Activated naive CD8-positive, alpha-beta T cell treated with anti-CD3 and anti-CD28 coated beads, Interleukin-2, amount 50 U/mL, for 24 hours (primary cell): ENCODE measurements around the gene SRI.
"Not testable (repeated sequence)": the region's sequence is repeated elsewhere in the genome, so short reads cannot be mapped to it uniquely, and the experiment has no call there.

Experiments
- ATAC-seq: fragments of 150-1000 bp; cut with Tn5 transposase; one replicate; pipeline ENCODE4 v1.10.0; 2021
- DNase-seq: peaks from one replicate; pipeline ENCODE4 v3.0.0; 2021
- H3K27ac Mint-ChIP-seq: one replicate; pipeline ENCODE4 v1.8.0; 2021; ENCODE audit warnings: mild to moderate bottlenecking, mixed read lengths
- H3K27me3 Mint-ChIP-seq: one replicate; pipeline ENCODE4 v1.8.0; 2021; ENCODE audit warnings: mixed read lengths
- H3K36me3 Mint-ChIP-seq: one replicate; pipeline ENCODE4 v1.8.0; 2021; ENCODE audit warnings: low read depth, mixed read lengths
- H3K4me1 Mint-ChIP-seq: one replicate; pipeline ENCODE4 v1.8.0; 2021; ENCODE audit warnings: mixed read lengths
- H3K4me3 Mint-ChIP-seq: one replicate; pipeline ENCODE4 v1.8.0; 2021; ENCODE audit warnings: mild to moderate bottlenecking, moderate library complexity, mixed read lengths
- H3K9me3 Mint-ChIP-seq: one replicate; pipeline ENCODE4 v1.8.0; 2021; ENCODE audit warnings: mixed read lengths

Gene SRI

DNA sequence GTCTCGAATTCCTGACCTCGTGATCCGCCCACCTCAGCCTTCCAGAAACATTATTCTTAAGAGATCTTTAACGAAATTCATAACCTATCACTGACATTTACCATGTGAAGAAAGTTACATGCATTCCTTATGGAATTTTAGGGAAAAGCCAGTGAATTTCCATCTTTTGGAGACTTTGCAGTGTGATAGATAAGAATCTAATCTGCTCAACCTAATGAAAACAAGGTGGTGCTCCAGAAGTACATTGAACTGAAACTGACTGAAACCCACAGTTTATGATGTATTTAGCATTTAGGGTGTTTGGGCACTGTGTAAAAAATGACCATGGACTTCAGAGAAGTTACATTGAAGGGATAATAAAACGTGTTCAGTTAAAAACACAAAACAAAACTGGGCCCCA, 43.6 kb downstream of the SRI start:
- Mint-ChIP-seq H3K36me3 (no peaks in the 10 kb centered on the region), H3K27me3 (no peaks in the 10 kb centered on the region), H3K9me3 (no peaks in the 10 kb centered on the region), H3K4me1 (no peaks in the 10 kb centered on the region), H3K4me3 (no peak overlapping the region), H3K27ac (no peak overlapping the region)
- no peak for DNase-seq
- no peak for ATAC-seq

DNA sequence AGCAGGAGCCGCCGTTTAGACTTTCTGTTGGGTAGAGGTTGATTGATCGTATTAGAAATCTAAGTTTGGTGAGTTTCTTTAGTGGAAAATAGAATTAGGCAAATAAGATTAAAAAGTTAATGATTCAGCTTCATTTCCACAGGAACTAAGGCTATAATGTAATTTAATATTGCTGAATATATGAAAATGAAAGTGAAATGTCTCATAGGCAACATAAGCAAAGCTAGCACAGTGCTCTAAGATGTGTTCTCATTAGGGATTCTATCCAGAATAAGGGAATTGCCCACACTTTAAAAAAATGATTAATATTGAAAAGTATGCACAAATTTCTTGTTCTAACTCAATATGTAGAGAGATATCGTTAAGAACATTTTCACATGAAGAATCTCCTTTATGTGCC, 47.0 kb downstream of the SRI start:
- ATAC-seq, result no peak
- Mint-ChIP-seq H3K27ac (no peak overlapping the region), H3K36me3 (no peaks in the 10 kb centered on the region), H3K27me3 (no peaks in the 10 kb centered on the region), H3K9me3 (no peaks in the 10 kb centered on the region), H3K4me1 (no peaks in the 10 kb centered on the region), H3K4me3 (no peak overlapping the region)
- DNase-seq, result no peak

DNA sequence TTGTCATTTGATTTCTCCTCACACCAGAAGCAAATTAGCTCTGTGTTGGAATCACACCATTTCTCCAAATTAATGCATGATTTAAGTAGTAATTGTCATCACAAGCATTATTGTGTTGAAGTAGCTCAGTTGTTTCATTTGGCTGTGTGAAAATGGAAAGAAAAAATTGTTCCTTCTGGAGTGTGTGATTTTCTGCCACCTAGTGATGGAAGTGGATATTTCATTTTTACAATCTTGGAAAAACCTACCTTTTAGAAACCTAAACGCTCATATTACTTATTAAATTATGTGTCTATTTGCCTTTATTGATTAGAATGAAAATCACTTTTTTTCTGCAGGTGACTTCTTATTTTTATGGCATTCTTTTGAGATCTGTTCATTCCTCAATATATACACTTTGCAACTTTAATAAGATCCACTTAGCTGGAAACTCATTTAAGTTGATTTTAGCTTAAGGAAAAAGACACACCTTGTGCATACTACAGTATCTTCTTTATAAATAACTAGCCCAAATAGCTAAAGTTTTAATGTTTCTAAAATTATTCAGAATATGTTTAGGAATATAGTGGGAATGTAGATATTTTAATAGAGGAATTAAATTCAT, 50.0 kb downstream of the SRI start:
- ATAC-seq (no peak), DNase-seq (no peak)
- H3K9me3 Mint-ChIP-seq, result no peaks in the 10 kb centered on the region
- no peak overlapping the region for H3K27ac Mint-ChIP-seq
- H3K4me1 Mint-ChIP-seq, result no peaks in the 10 kb centered on the region
- H3K36me3 Mint-ChIP-seq, result no peaks in the 10 kb centered on the region
- H3K27me3 Mint-ChIP-seq, result no peaks in the 10 kb centered on the region
- H3K4me3 Mint-ChIP-seq, result no peak overlapping the region

DNA sequence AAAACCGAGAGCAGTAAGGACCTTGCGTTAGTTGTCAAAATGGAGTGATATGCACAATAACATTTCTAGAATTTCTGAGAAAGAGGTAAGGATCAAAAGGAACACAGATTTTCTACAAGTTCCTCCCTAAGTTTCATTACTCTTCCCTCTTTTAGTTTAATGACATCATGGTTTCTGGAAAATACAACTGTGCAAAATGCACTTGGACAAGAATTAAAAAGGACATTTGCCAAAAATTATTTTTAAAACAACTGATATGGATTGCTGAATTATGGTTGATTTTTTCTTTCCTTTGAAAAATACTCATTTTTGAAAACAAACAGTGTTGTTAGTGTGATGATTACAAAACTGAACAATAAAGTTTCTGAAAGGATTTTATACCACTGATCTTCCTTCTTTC, 52.1 kb downstream of the SRI start:
- no peak for DNase-seq
- no peaks in the 10 kb centered on the region for H3K4me1 Mint-ChIP-seq
- H3K27me3 Mint-ChIP-seq, result no peaks in the 10 kb centered on the region
- no peaks in the 10 kb centered on the region for H3K36me3 Mint-ChIP-seq
- H3K27ac Mint-ChIP-seq, result no peak overlapping the region
- no peak overlapping the region for H3K4me3 Mint-ChIP-seq
- no peaks in the 10 kb centered on the region for H3K9me3 Mint-ChIP-seq
- no peak for ATAC-seq

DNA sequence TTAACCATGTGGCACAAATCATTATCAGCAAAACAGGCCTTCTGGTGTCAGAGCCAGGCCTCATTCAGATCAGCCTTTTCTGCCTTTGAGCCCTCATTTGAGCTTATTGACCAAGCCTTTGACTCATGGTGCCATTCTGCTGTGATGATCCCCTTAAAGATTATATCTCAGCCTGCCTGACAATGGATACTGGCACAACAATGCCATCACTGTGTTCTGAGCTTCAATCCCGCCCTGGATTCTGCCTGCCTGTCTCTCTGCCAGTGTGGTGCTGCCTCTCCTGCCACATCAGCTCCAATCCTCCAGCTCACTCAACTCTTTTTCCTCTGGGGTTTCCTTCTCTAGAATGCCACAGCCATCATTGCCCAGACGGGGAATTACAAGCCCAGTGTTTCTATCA, 52.6 kb downstream of the SRI start:
- no peak for ATAC-seq
- H3K27ac Mint-ChIP-seq, result no peak overlapping the region

DNA sequence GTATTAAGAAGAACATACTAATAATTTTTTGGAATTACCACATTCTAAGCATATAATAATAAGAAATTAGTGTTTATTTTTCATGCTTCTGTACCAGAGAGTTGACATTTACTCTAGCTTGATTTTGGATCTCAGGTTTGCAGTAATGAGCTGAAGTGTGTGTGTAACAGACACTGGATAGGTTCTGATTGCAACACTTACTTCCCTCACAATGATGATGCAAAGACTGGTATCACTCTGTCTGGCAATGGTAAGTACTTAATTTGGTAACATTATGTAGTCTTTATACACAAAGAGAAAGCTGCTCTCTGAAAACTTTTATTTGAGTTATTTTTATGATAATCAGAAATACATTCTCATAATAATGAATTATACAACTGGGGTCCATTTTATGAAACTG, 54.1 kb downstream of the SRI start:
- DNase-seq (no peak), ATAC-seq (no peak)
- H3K4me3 Mint-ChIP-seq, result no peak overlapping the region
- H3K36me3 Mint-ChIP-seq, result no peaks in the 10 kb centered on the region
- no peaks in the 10 kb centered on the region for H3K27me3 Mint-ChIP-seq
- no peaks in the 10 kb centered on the region for H3K4me1 Mint-ChIP-seq
- H3K27ac Mint-ChIP-seq, result no peak overlapping the region
- H3K9me3 Mint-ChIP-seq, result peaks cover 4% of the 10 kb centered on the region

More for the DNA sequence above, 52.6 kb downstream of the SRI start:
- Mint-ChIP-seq H3K36me3 (no peaks in the 10 kb centered on the region), H3K4me1 (no peaks in the 10 kb centered on the region), H3K9me3 (no peaks in the 10 kb centered on the region), H3K27me3 (no peaks in the 10 kb centered on the region), H3K4me3 (no peak overlapping the region)
- DNase-seq, result no peak

DNA sequence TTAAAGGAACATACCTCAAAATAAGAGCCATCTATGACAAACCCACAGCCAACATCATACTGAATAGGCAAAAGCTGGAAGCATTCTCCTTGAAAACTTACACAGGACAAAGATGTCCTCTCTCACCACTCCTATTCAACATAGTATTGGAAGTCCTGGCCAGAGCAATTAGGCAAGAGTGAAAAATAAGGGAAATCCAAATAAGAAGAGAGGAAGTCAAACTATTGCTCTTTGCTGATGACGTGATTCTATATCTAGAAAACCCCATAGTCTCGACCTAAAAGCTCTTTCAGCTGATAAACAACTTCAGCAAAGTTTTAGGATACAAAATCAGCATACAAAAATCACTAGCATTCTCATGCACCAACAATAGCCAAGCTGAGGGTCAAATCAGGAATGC, 60.1 kb downstream of the SRI start:
- not testable (repeated sequence) for H3K4me3 Mint-ChIP-seq, H3K27ac Mint-ChIP-seq, ATAC-seq, H3K27me3 Mint-ChIP-seq, H3K4me1 Mint-ChIP-seq, DNase-seq
- Mint-ChIP-seq H3K36me3 (peaks cover 26% of the 10 kb centered on the region), H3K9me3 (peaks cover 29% of the 10 kb centered on the region)

DNA sequence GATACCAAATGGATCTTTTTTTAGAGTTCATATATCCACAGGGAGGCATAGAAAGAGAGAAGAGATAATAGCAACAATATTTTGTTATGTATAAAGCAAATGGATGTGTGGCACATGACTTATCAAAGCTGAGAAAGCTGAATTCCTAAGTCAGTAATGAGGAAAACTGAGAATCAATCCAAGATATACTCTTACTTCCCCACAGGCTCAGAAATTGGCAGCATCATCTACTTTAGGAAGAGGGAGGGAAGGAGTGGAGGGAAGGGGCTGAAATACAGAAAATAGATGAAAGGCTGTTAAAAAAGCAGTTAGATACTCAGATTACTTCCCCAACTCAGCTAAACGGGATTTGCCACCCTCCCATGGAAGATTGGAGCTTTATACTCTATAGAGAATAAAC, 63.5 kb downstream of the SRI start:
- H3K4me3 Mint-ChIP-seq, result no peak overlapping the region
- peaks cover 26% of the 10 kb centered on the region for H3K9me3 Mint-ChIP-seq
- no peaks in the 10 kb centered on the region for H3K27me3 Mint-ChIP-seq
- no peak overlapping the region for H3K27ac Mint-ChIP-seq
- DNase-seq (no peak), ATAC-seq (no peak)
- peaks cover 28% of the 10 kb centered on the region for H3K36me3 Mint-ChIP-seq
- no peaks in the 10 kb centered on the region for H3K4me1 Mint-ChIP-seq

DNA sequence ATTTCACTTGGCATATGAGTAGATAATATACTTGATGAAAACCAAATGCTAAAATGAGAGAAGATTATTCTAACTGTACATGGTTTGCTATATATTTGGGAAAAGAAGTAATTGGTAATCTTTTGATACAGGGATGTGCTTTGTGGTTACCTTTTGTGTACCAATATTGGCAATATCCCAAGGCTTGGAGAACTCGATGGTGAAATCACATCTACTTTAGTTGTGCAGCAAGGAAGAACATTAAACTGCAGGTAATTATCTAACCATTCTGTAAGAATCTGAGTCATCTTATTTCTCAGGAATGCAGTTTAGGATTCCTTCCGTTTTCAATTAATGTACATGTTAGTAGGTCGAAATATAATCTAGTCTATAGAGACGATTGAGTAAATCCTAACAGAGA, 64.1 kb downstream of the SRI start:
- H3K4me1 Mint-ChIP-seq, result no peaks in the 10 kb centered on the region
- no peak for DNase-seq
- no peak overlapping the region for H3K4me3 Mint-ChIP-seq
- peaks cover 32% of the 10 kb centered on the region for H3K36me3 Mint-ChIP-seq
- no peak for ATAC-seq
- peaks cover 25% of the 10 kb centered on the region for H3K9me3 Mint-ChIP-seq
- no peaks in the 10 kb centered on the region for H3K27me3 Mint-ChIP-seq
- H3K27ac Mint-ChIP-seq, result no peak overlapping the region
